HG03442 (cell line): ENCODE data around the gene RBM23.
"Not testable (repeated sequence)": the region's sequence is repeated elsewhere in the genome, so short reads cannot be mapped to it uniquely, and the experiment has no call there.

Experiments used
- ATAC-seq: cut with Tn5 transposase; IDR thresholded peaks from one replicate; pipeline ENCODE4 v1.9.1; 2021; ENCODE audit warnings: mild to moderate bottlenecking, moderate library complexity; ENCODE audit not compliant: unreplicated experiment

The RBM23 gene

DNA sequence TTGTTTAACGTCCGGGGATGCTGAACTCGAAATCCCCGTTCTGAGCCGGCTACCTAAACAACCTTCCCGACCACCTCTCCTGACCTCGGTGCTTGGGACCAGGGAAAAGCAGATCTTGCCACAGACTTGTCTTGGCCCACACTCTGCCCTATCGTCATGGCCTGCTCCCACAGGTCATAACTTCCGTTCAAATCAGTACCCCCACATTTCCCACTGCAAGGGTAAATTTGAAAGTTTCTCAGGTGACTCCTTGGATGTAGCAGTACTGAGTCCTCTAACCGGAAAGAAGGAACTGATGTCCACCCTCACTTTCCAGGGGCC, 612 bp upstream of the RBM23 start:
- ATAC-seq: no peak

GRCh38 chr14:22915886-22916521, 2.9 kb downstream of the RBM23 start:
- ATAC-seq: no peak

- ATAC-seq: not testable (repeated sequence)
Observed at GRCh38 chr14:22914836-22915235, 4.1 kb downstream of the RBM23 start.

DNA sequence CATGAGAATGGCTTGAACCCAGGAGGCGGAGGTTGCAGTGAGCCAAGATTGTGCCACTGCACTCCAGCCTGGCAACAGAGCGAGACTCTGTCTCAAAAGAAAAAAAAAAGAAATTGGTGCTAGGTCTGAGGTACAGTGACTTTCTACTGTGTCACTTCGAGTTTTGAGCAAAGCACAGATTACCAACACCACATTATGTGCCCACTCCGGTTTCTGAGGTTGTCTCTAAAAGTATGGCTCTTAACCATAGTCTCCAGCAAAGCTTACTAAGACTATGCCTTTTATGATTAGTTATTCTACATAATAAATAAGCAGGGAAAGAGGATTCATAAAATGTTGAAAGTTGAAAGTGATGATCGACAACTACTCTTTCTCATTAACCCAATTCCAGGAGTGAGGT, 8.0 kb downstream of the RBM23 start:
- no peak for ATAC-seq

GRCh38 chr14:22908601-22909000, 10.3 kb downstream of the RBM23 start:
- ATAC-seq: no peak

DNA sequence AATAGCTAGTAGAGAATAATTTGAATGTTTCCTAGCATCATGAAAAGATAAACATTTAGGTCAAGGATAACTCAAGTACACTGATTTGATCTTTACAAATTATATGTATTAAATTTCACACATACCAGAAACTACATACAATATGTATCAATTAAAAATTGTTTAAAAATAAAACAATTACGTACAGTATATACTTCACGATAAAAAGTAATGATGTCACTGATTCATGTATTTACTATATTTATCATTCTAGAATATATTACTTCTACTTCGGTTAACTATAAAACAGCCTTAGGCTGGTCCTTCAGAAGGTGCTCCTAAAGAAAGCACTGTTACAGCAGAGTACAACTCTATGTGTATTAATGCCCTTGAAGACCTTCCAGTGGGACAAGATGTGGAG, 11.5 kb downstream of the RBM23 start:
- no peak for ATAC-seq

DNA sequence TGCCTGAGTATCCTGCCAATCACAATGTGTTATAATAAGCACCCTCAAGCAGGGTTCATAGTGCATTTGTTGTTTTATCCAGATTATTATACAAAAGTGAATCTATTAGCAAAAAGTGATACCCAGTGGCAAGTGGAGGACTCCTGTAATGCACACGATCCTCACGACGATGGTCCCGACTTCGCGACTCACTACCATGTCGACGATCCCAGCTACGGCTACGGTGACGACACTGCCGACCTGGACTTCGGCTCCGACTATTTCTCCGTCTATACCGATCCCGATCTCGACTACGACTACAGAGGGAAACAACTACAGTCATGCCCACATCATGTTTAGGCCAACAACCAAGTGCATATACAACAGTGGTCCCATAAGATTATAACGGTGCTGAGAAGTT, 12.9 kb downstream of the RBM23 start:
- no peak for ATAC-seq

GRCh38 chr14:22905627-22906026, 13.3 kb downstream of the RBM23 start:
- no peak for ATAC-seq

- ATAC-seq: no peak
Observed at GRCh38 chr14:22903742-22904087, 15.2 kb downstream of the RBM23 start.

GRCh38 chr14:22901799-22902198, 17.1 kb downstream of the RBM23 start:
- no peak for ATAC-seq

DNA sequence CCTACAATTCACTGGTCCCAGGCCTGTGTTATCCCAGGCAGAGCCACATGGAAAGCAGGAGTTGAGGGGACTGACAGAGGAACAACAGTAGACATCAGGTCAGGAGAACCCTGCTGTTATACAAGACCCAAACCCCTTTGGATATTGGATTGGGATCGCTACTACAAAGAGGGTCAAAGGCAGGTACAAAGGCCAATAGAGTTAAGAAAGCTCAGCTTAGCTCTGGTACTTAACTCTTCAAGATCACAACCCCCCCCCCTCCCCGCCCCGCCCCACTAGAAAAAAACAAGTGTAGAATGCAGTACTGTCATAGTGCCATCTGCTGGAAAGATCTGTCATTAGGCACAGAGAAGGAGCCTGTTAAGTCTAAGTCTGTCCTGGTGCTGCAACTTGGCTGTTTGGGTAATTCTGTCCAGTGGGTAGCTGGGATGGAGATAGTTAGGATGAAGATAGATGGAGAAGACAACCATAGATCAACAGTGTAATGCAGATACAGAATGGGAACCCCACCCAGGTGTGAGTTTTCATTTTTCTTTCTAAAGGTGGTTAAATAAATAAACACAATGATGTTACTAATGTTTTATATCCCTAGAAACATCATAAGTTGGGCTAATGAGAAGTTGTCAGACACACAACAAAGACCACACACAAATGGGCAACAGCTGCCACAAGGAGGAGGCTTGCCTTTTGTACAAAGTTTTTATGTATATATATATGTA, 18.7 kb downstream of the RBM23 start:
- ATAC-seq: peak; percentile 58

DNA sequence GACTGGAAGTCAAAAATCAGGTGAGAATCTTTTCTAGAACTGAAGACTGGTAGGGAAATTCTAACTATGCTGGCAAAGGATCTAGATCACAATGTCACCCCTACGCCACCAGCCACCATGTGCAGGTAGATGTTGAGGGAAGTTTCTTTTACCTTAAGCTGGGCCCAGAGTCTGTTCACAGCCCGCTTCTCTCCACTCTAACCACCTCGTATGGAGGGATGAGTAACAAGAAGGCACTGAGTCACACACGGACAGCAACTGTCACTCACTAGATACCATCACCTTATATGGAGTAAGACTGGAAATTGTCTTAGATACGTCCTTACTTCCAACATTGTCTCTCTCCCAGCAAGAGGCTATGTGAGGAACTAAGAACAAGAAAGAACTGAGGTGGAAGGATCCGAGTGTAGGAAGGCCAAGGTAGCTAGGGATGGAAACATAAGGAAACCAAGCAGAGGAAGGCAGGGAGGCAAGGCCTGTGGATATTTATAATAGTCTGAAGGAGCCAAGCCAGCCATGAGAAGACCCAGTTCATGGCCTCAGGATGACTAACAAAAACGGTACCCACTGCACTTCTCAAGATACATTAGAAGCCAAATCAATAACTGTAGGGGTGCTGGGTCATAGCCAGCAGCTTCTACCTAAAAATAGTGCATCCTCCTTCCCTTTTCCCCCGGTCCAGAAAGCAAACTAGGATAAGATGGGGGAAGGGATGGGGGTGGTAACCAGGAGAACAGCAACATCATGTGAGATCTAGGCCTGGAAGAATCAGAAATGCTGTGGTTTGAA, 20.5 kb downstream of the RBM23 start:
- ATAC-seq: no peak

- no peak for ATAC-seq
Observed at GRCh38 chr14:22897357-22897756, 21.6 kb downstream of the RBM23 start.

- no peak for ATAC-seq
Observed at GRCh38 chr14:22896760-22897159, 22.2 kb downstream of the RBM23 start.

- no peak for ATAC-seq
Observed at GRCh38 chr14:22896356-22896755, 22.6 kb downstream of the RBM23 start.

- ATAC-seq: no peak
Observed at GRCh38 chr14:22895402-22895801, 23.5 kb downstream of the RBM23 start.

DNA sequence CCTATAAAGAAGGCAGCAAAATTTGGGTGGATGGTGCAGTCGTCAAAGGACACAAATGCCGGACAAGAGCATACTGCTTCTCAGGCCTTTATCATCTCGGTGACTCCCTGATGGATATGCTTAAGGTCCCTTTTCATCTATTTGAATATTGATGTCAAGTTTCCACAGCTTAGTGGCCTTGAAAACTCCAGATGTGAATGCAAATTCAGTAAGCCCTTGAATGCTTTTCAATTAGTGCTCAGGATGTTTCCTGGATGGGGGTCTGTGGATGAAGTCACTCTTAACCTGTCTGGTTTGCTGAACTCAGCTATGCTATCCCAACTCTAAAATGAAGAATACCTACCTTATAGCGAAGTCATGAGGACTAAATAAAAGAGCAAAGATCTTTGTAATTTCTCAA, 25.2 kb downstream of the RBM23 start:
- ATAC-seq: no peak

DNA sequence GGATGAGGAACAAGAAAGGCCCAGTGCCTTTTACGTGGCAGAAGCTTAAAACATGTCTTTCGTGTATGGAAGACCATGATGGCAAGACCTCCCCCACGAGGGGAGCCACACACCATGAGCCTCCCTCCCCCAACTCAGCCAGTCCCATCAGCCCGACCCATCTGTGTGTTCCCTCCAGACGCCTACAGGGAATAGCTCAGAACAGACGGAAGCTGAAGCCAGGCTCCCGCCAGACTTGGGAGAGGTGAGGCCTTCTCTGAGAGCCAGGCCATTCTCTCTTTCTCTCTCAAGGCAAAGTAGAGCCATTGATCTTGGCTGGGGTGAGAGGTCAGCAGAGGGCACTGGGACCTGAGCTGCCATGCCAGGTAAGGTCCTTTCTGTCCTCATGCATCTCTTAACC, 26.5 kb downstream of the RBM23 start:
- no peak for ATAC-seq

- no peak for ATAC-seq
Observed at GRCh38 chr14:22890416-22890815, 28.5 kb downstream of the RBM23 start.

DNA sequence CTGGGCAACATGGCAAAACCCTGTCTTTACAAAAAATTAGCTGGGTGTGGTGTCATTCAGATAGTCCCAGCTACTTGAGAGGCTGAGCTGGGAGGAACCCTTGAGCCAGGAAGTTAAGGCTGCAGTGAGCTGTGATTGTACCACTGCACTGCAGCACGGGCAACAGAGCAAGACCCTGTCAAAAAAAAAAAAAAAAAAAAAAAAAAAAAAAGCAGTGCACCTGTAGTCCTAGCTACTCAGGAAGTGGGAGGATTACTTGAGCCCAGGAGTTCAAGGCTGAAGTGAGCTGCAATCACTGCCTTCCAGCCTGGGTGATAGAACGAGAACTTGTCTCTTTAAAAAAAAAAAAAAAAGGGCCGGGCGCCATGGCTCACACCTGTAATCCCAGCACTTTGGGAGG, 30.3 kb downstream of the RBM23 start:
- ATAC-seq: no peak

- peak; percentile 49 for ATAC-seq
Observed at GRCh38 chr14:22887990-22888378, 31.0 kb downstream of the RBM23 start.

- peak; percentile 39 for ATAC-seq
Observed at GRCh38 chr14:22887260-22887989, 31.5 kb downstream of the RBM23 start.
